ENCODE data around the gene NFATC2.

GRCh38 chr20:51491393-51491792 lies 51.1 kb downstream of the NFATC2 start:
- TF ChIP-seq TARDBP (IDR thresholded peaks at IDR 0.05) (no peak), SP1 (IDR thresholded peaks at IDR 0.05) (no peak), ELF4 (IDR thresholded peaks at IDR 0.05) (no peak), HDGF (IDR thresholded peaks at IDR 0.05; ENCODE audit: borderline replicate concordance) (no peak), FOXA1 (IDR thresholded peaks at IDR 0.05) (no peak), FOXM1 (IDR thresholded peaks at IDR 0.05; ENCODE audit: borderline replicate concordance) (no peak)
